ENCODE measurements around the gene UST. TPM values are rescaled to one million over a fixed set of nuclear protein-coding genes. Genes with fewer than 3 reads are reported as not detected.

The UST gene
- total RNA-seq, 1 donor from 2014 or later: 5.2 TPM

- H3K36me3 ChIP-seq (ENCODE audit: control insufficient read depth, insufficient read depth, low read length): no peaks in the 10 kb centered on the region
- DNase-seq (ENCODE audit: low read depth): no peak
- TF ChIP-seq CTCF (IDR thresholded peaks at IDR 0.05; ENCODE audit: insufficient read depth, low read length, poor library complexity, severe bottlenecking): no peak
- no peak overlapping the region for H3K4me3 ChIP-seq (ENCODE audit: low read depth, low read length)
- no peaks in the 10 kb centered on the region for H3K27me3 ChIP-seq (ENCODE audit: control insufficient read depth, insufficient read depth, low read length)
Measured at GRCh38 chr6:149014631-149015534, 268.1 kb downstream of the UST start.

GRCh38 chr6:149015535-149016525, 269.0 kb downstream of the UST start:
- Histone ChIP-seq H3K36me3 (ENCODE audit: control insufficient read depth, insufficient read depth, low read length) (no peaks in the 10 kb centered on the region), H3K4me3 (ENCODE audit: low read depth, low read length) (no peak overlapping the region), H3K27me3 (ENCODE audit: control insufficient read depth, insufficient read depth, low read length) (no peaks in the 10 kb centered on the region)
- no peak for DNase-seq (ENCODE audit: low read depth)
- TF ChIP-seq CTCF (IDR thresholded peaks at IDR 0.05; ENCODE audit: insufficient read depth, low read length, poor library complexity, severe bottlenecking): no peak

- Histone ChIP-seq H3K27me3 (ENCODE audit: control insufficient read depth, insufficient read depth, low read length) (no peaks in the 10 kb centered on the region), H3K4me3 (ENCODE audit: low read depth, low read length) (no peak overlapping the region), H3K36me3 (ENCODE audit: control insufficient read depth, insufficient read depth, low read length) (no peaks in the 10 kb centered on the region)
- DNase-seq (ENCODE audit: low read depth): no peak
- TF ChIP-seq CTCF (IDR thresholded peaks at IDR 0.05; ENCODE audit: insufficient read depth, low read length, poor library complexity, severe bottlenecking): no peak
Measured at GRCh38 chr6:149016716-149017115, 269.9 kb downstream of the UST start.

- TF ChIP-seq CTCF (IDR thresholded peaks at IDR 0.05; ENCODE audit: insufficient read depth, low read length, poor library complexity, severe bottlenecking): no peak
- H3K36me3 ChIP-seq (ENCODE audit: control insufficient read depth, insufficient read depth, low read length): no peaks in the 10 kb centered on the region
- DNase-seq (ENCODE audit: low read depth): no peak
Measured at GRCh38 chr6:149020319-149020718, 273.5 kb downstream of the UST start.

GRCh38 chr6:149024361-149024760, 277.5 kb downstream of the UST start:
- Histone ChIP-seq H3K4me3 (ENCODE audit: low read depth, low read length) (no peak overlapping the region), H3K27me3 (ENCODE audit: control insufficient read depth, insufficient read depth, low read length) (no peaks in the 10 kb centered on the region)

More at GRCh38 chr6:149020319-149020718, 273.5 kb downstream of the UST start:
- Histone ChIP-seq H3K27me3 (ENCODE audit: control insufficient read depth, insufficient read depth, low read length) (no peaks in the 10 kb centered on the region), H3K4me3 (ENCODE audit: low read depth, low read length) (no peak overlapping the region)

More at GRCh38 chr6:149024361-149024760, 277.5 kb downstream of the UST start:
- no peak for DNase-seq (ENCODE audit: low read depth)
- no peaks in the 10 kb centered on the region for H3K36me3 ChIP-seq (ENCODE audit: control insufficient read depth, insufficient read depth, low read length)
- no peak for TF ChIP-seq CTCF (IDR thresholded peaks at IDR 0.05; ENCODE audit: insufficient read depth, low read length, poor library complexity, severe bottlenecking)
